ENCODE measurements around the gene GSX2. TPM values are rescaled to one million over a fixed set of nuclear protein-coding genes. Genes with fewer than 3 reads are reported as not detected.

GSX2 gene
- total RNA-seq, 1 donor: not detected

DNA sequence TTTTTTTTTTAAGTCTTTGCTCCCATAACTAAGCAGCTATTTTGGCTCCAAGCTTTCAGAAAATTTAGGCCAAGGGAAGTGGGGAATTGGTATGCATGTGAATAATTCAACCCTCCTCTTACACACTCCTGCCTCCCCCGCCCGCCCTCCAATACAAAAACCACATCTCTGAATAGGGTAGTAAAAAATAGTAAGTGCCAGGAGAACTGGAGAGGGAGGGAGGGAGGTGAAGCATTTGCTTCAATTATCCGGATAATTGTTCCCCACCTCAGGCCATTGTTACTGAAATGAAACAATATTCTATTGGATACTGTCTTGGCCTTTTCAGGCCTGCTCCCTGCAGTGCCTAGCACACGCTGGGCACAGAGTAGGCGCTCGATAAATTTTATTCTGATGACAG is 5.5 kb upstream of the GSX2 start:
- Histone ChIP-seq H3K79me2 (ENCODE audit: insufficient read depth, low read length) (no peaks in the 10 kb centered on the region), H3K27ac (ENCODE audit: low read depth, low read length) (no peak overlapping the region), H3K4me3 (ENCODE audit: insufficient read depth, low read length) (no peak overlapping the region), H3K36me3 (ENCODE audit: insufficient read depth, low read length) (no peaks in the 10 kb centered on the region), H3K27me3 (ENCODE audit: insufficient read depth, low read length) (peaks cover 44% of the 10 kb centered on the region), H3K4me2 (ENCODE audit: insufficient read depth, low read length) (no peak overlapping the region), H2AFZ (ENCODE audit: low read length) (no peak overlapping the region), H3K9me3 (ENCODE audit: low read depth, low read length) (no peaks in the 10 kb centered on the region), H3K4me1 (ENCODE audit: insufficient read depth, low read length) (peaks cover 10% of the 10 kb centered on the region), H4K20me1 (ENCODE audit: insufficient read depth, low read length) (no peaks in the 10 kb centered on the region)
- no peak for DNase-seq (ENCODE audit: insufficient read length, low spot score, missing footprints)
- TF ChIP-seq, protein P1, sequence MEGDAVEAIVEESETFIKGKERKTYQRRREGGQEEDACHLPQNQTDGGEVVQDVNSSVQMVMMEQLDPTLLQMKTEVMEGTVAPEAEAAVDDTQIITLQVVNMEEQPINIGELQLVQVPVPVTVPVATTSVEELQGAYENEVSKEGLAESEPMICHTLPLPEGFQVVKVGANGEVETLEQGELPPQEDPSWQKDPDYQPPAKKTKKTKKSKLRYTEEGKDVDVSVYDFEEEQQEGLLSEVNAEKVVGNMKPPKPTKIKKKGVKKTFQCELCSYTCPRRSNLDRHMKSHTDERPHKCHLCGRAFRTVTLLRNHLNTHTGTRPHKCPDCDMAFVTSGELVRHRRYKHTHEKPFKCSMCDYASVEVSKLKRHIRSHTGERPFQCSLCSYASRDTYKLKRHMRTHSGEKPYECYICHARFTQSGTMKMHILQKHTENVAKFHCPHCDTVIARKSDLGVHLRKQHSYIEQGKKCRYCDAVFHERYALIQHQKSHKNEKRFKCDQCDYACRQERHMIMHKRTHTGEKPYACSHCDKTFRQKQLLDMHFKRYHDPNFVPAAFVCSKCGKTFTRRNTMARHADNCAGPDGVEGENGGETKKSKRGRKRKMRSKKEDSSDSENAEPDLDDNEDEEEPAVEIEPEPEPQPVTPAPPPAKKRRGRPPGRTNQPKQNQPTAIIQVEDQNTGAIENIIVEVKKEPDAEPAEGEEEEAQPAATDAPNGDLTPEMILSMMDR (IDR thresholded peaks at IDR 0.05; ENCODE audit: extremely low read depth, low read depth, low read length): no peak

DNA sequence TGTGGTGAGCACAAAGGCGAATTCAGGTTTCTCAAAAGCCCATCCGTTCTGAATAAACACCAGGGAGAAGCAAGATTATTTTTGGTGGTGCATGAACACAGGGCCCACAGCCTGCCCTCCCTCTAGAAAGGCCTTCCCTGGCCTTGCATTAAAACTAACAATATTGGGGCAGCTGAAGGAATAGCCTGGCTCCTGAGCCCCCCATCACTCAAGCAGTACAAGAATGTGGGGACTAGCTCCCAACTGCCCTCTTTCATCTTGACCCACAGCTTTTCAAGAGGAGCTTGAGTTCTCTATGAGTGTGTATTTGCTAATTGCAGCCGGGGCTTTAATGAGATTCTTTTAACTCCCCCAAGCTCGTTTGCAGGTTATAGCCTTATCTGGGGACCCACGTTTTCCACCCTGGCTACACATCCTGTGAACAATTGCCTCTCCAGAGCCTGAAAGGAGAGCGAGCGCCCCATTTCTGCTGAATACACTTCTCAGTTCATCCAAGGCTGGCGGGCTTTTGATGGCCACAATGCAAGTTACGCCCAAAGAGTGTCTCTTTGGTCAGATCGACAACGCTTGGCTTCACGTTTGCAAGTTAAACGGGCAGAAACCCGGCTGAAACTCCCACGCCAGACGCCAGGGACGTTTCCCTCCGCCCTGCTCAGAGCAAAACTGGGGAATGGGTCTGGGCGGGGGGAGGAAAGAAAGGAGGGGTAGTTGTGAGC is 4.7 kb upstream of the GSX2 start:
- Histone ChIP-seq H3K79me2 (ENCODE audit: insufficient read depth, low read length) (no peaks in the 10 kb centered on the region), H3K9me3 (ENCODE audit: low read depth, low read length) (no peaks in the 10 kb centered on the region), H3K4me3 (ENCODE audit: insufficient read depth, low read length) (no peak overlapping the region), H3K4me1 (ENCODE audit: insufficient read depth, low read length) (peaks cover 18% of the 10 kb centered on the region), H3K27me3 (ENCODE audit: insufficient read depth, low read length) (peaks cover 52% of the 10 kb centered on the region), H2AFZ (ENCODE audit: low read length) (no peak overlapping the region), H3K36me3 (ENCODE audit: insufficient read depth, low read length) (no peaks in the 10 kb centered on the region), H3K27ac (ENCODE audit: low read depth, low read length) (no peak overlapping the region), H4K20me1 (ENCODE audit: insufficient read depth, low read length) (no peaks in the 10 kb centered on the region), H3K4me2 (ENCODE audit: insufficient read depth, low read length) (no peak overlapping the region)
- DNase-seq (ENCODE audit: insufficient read length, low spot score, missing footprints): no peak
- TF ChIP-seq, protein P1 (IDR thresholded peaks at IDR 0.05; ENCODE audit: extremely low read depth, low read depth, low read length): no peak

DNA sequence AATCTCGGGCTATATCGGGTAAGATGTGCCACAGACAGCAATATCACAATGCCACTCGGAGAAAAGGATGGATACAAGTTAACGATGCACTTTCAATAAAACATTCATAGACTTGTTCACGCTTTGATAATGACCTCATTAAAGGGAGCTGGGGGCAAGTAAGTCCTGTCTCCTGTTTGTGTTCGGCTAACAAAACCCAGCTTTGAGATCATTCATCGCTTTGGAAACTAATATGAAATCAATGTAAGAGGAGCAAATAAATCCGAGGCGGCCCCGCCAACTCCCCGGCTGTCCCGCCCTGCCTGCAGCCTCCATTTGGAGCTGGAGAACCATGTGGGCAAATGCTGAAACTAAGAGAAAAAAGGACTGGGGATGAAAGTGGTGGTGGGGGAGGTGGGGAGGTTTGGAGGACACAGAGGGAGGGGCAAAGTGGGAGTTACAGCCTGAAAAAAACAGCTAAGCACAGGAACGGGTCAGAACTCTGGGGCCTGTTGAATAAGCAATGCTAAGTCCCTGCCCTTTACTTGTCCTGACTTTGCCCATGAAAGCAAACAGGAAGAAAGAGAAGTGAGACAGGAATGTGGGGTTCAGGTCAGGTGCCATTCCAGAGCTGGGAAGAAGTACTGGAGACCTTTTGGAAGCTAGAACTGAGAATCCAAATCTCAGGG is 3.5 kb upstream of the GSX2 start:
- Histone ChIP-seq H4K20me1 (ENCODE audit: insufficient read depth, low read length) (no peaks in the 10 kb centered on the region), H3K4me2 (ENCODE audit: insufficient read depth, low read length) (no peak overlapping the region), H3K27me3 (ENCODE audit: insufficient read depth, low read length) (peaks cover 64% of the 10 kb centered on the region), H3K4me3 (ENCODE audit: insufficient read depth, low read length) (no peak overlapping the region), H3K27ac (ENCODE audit: low read depth, low read length) (no peak overlapping the region), H3K9me3 (ENCODE audit: low read depth, low read length) (no peaks in the 10 kb centered on the region), H3K4me1 (ENCODE audit: insufficient read depth, low read length) (peaks cover 14% of the 10 kb centered on the region), H3K36me3 (ENCODE audit: insufficient read depth, low read length) (no peaks in the 10 kb centered on the region), H2AFZ (ENCODE audit: low read length) (no peak overlapping the region), H3K79me2 (ENCODE audit: insufficient read depth, low read length) (no peaks in the 10 kb centered on the region)
- no peak for DNase-seq (ENCODE audit: insufficient read length, low spot score, missing footprints)
- TF ChIP-seq, protein P1 (IDR thresholded peaks at IDR 0.05; ENCODE audit: extremely low read depth, low read depth, low read length): no peak

DNA sequence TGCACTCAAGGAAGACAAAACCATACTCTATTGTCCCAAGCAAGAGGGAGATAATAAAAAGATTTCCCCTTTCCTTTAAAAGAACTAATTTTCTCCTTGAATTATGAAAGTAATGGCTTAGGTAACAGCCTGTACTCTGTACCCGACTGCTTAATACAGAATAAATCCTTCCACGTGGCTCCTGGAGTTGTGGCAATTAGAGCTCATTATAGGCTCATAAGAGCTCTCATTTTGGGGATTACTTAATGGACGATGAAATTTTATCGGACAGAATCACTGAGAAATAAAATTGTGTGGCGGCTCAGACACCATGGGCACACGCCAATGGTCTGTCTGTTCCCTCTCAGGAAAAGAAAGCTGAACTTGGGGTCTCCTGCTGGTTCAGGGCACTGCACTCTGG is 2.8 kb upstream of the GSX2 start:
- Histone ChIP-seq H3K4me1 (ENCODE audit: insufficient read depth, low read length) (peaks cover 11% of the 10 kb centered on the region), H4K20me1 (ENCODE audit: insufficient read depth, low read length) (no peaks in the 10 kb centered on the region), H3K36me3 (ENCODE audit: insufficient read depth, low read length) (no peaks in the 10 kb centered on the region), H3K4me3 (ENCODE audit: insufficient read depth, low read length) (no peak overlapping the region), H3K27ac (ENCODE audit: low read depth, low read length) (no peak overlapping the region), H2AFZ (ENCODE audit: low read length) (no peak overlapping the region), H3K79me2 (ENCODE audit: insufficient read depth, low read length) (no peaks in the 10 kb centered on the region), H3K27me3 (ENCODE audit: insufficient read depth, low read length) (peaks cover 71% of the 10 kb centered on the region), H3K9me3 (ENCODE audit: low read depth, low read length) (no peaks in the 10 kb centered on the region), H3K4me2 (ENCODE audit: insufficient read depth, low read length) (no peak overlapping the region)
- no peak for DNase-seq (ENCODE audit: insufficient read length, low spot score, missing footprints)
- TF ChIP-seq, protein P1 (IDR thresholded peaks at IDR 0.05; ENCODE audit: extremely low read depth, low read depth, low read length): no peak
